Measurements from ENCODE around the gene H19. TPM values are rescaled to one million over a fixed set of nuclear protein-coding genes. Genes with fewer than 3 reads are reported as not detected.

Gene H19
- total and polyA plus RNA-seq, 2 of the 8 experiments (the other 6 are each of a cell fraction or from before 2014, with no cell fraction given), result 5.2 to 10.0 TPM

DNA sequence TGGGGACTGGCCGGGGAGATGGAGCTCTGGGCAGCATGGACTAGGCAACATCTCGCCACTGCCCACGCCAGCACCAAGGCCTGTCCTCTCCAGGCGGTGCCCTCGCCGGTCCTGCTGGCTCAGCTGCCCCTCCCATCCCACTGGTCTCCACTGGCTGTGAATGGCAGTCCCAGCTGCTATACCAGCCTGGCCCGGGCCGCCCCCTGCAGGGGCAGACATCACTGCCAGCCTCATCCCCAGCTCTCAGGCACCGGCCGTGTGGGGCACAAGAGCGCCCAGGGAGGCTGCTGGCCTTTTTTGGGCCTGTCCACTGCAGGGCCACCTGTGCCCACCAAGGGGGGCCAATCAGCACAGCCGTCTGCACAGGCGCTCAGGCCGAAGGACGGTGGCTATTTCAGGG, 30.1 kb upstream of the H19 start (continued):
- TF ChIP-seq CHD7 (IDR thresholded peaks at IDR 0.05; ENCODE audit: insufficient replicate concordance, low read length), result no peak
- no peak for TF ChIP-seq ASH2L (IDR thresholded peaks at IDR 0.05; ENCODE audit: low read length)
- TF ChIP-seq, protein P1, sequence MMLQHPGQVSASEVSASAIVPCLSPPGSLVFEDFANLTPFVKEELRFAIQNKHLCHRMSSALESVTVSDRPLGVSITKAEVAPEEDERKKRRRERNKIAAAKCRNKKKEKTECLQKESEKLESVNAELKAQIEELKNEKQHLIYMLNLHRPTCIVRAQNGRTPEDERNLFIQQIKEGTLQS (IDR thresholded peaks at IDR 0.05; ENCODE audit: insufficient read depth, low read depth, low read length), result no peak
- TF ChIP-seq EZH2 (IDR thresholded peaks at IDR 0.05; ENCODE audit: low read depth, low read length, severe bottlenecking), result no peak
